Mucosa of gallbladder (tissue), 1 donor: ENCODE results near the gene SPOCK1. TPM values are rescaled to one million over a fixed set of nuclear protein-coding genes. Genes with fewer than 3 reads are reported as not detected.

Experiments used
- DNase-seq: peaks from one replicate; pipeline ENCODE4 v3.0.0-alpha.2; 2020; ENCODE audit warnings: low spot score
- total RNA-seq: library from RNA; stranded (reverse); gene quantifications from one replicate; pipeline ENCODE4 v1.2.1, GENCODE V29; 2021
- donor health status: DM: no; HTN: no; CAD: no.

The SPOCK1 gene
- total RNA-seq, 1 donor from 2014 or later = 13.6 TPM

- no peak for DNase-seq
These were observed 170.1 kb downstream of the SPOCK1 start for GRCh38 chr5:137328991-137329390.

GRCh38 chr5:137328463-137328862 is 170.7 kb downstream of the SPOCK1 start:
- no peak for DNase-seq

- DNase-seq = no peak
These were observed 173.4 kb downstream of the SPOCK1 start for GRCh38 chr5:137325721-137326120.

DNA sequence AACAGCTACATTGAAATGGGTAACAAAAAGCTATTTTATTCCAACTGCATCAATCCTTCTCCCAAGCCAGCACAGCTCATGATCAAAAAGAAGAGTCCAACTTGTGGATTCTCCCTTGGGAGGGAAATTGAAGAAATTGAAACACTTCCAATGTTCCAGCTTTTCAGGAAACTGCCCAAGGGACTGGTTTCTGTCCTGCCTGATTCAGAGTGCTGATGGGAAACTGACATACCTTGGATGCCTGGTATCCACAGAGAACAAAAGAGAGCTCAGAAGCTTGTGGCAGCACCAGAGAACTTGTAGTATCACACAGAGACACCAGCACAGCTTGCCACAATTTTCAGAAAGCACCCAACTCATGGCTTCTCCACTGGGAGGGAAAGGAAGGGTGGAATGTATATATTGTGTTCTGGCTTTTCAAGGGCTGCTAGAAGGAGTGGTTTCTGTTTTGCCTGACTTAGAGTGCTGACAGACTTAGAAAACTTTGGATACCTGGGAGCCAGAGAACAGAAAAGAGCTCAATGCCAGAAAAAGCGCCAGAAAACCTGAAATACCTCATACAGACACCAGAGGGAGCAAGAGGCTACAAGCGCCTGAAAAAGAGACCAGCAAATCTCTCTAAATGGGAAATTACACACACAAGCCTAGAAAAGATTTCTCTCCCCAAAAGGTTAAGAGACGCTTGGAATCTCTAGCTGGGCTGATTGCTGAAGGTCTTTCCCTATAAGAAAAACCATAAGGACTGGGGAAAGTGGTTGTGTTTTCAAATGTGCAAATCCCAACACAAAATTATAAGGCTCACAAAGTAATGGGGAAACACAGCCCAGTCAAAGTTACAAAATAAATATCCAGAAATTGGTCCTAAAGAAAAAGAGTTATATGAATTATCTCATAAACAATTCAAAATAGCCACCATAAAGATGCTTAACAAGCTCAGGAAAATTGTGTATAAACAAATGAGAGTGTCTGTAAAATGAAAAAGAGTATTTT is 178.8 kb downstream of the SPOCK1 start:
- peak; percentile 57 for DNase-seq

- DNase-seq = no peak
These were observed 181.1 kb downstream of the SPOCK1 start for GRCh38 chr5:137318027-137318426.

GRCh38 chr5:137316346-137316736 is 182.8 kb downstream of the SPOCK1 start:
- no peak for DNase-seq

GRCh38 chr5:137315534-137316345 is 183.4 kb downstream of the SPOCK1 start:
- DNase-seq = no peak

DNA sequence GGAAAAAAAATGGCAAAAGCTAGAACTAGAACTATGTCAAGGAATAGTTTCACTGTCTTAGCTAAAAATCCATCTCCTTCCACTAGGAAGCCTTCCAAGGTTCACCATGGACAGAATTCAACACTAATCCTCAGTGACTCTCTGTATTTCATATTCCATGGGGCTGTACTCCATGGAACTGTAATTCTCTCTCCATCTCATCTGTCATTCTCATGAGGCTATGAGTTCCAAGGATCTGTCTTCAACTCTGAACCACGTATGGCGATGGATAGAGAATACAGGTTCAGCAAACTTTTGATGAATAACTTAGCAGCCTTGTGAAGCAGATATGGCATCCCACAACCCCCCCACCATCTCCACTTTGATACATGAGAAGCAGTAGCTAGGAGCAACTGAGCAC is 184.0 kb downstream of the SPOCK1 start:
- no peak for DNase-seq

DNA sequence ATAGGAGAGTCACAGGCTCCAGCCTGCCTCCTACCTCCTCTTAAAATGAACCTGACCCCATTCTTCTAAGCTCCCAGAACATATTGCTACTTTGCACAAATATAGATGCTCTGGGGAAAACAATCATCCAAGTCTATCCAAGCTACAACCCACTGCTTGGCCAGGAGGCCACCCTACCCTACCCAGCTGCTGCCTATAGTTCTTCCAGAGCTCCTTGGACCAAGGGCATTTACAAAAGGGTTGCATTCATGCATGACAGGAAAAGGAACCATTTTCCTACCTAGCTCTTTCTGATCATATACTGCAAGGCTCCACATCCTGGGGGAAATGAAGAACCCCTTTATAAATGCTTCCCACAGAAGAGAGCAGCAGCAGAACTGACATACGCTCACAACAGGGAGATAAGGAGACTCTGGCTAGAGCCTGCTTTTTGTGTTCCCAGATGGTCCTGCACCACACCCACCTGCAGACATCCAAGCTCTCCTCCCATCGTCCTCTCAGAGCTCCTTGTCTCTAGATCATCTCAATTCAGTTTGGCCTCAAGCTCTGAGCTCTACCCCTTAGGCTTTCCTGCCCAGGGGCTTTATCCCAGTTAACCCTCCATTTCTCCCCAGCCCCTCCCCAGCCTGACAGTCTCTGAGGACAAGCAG is 185.5 kb downstream of the SPOCK1 start:
- DNase-seq = no peak

DNA sequence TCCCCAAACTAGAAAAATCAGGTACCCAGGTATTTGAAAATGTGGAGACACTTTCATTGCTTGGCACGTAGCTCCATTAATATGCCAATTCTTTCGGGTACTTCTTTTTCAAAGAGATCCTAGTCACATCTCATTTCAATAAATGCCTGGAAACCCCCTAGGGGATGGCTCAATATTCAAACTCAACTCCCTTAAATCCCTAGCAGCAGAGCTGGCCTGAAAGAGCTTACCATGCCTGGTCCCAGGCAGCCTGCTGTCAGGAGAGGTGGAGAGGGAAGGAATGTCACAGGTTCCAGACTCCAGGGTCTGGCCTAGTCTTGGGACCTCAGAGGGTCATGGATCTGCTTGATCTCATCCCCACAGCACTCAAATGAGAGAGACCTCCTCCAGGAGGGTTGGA is 187.1 kb downstream of the SPOCK1 start:
- DNase-seq = no peak

- no peak for DNase-seq
These were observed 188.9 kb downstream of the SPOCK1 start for GRCh38 chr5:137310051-137310730.

GRCh38 chr5:137309290-137309689 is 189.8 kb downstream of the SPOCK1 start:
- DNase-seq = no peak

DNA sequence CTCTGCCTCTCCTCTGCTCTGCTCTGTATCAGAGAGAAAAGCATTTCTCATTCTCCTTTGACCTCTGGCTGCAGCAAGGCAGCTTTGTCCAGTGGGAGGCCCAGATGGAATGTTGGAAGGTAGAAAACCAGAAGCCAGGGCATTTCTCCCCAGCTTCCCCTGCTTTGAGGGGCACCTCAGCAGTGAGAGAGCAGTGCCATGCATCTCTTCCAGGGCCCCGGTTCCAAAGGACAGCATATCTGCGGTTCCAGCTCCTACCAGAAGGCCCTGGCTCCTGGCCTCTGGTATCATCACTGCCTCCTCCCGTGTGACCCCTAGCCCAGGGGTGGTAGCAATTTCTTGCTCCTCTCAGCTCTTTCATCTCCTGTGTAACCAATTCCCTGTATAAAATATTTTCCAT is 190.8 kb downstream of the SPOCK1 start:
- no peak for DNase-seq

DNA sequence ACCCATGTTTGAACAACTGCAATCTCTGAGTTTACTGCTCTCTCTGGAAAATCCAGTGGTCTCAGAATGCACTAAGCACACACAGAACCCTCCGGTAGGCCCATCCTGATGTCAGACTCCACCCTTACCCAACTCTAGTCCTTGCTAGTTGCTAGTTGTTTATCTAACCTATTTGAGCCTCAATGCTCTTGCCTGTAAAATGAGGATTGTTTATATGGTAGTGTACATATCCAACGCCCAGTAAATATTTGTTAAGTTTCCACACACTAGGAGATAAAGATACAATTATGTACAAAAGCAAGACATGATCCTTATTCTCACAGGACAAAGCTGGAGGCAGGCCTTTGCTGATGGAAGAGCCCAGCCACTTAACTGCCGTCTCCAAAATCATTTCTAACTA is 192.2 kb downstream of the SPOCK1 start:
- no peak for DNase-seq

DNA sequence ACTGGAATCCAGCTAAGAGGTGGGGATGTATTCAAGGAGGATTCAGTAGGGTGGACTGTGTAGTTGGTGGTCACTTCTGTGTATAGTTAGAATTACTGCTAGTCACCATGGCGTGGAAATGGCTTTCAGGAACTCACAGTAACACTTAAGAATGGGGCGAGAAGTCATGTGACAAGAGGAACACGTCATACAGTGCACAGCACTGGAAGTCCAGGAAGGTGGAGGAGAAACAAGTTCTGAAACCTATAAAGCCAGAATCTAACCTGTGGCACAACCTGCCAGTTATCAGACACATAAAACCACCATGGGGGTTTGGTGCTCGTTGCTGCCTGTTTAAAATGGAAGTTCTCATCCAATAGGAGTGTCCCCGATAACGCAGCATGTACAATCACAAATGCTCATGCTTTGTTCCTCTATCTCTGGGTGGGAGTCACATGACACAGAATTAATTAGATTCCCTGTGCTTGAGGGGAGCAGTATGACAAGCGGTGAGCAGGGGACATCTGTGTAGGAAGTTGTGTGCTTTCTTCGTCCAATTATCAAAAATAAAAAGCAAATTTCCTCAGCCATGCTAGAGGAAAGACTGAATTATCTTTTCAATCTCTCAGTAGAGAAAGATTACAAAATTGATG is 193.0 kb downstream of the SPOCK1 start:
- no peak for DNase-seq

- DNase-seq = peak; percentile 51
These were observed 194.8 kb downstream of the SPOCK1 start for GRCh38 chr5:137304226-137304874.

- DNase-seq = no peak
These were observed 195.6 kb downstream of the SPOCK1 start for GRCh38 chr5:137303509-137303908.

- no peak for DNase-seq
These were observed 198.5 kb downstream of the SPOCK1 start for GRCh38 chr5:137300411-137301240.

DNA sequence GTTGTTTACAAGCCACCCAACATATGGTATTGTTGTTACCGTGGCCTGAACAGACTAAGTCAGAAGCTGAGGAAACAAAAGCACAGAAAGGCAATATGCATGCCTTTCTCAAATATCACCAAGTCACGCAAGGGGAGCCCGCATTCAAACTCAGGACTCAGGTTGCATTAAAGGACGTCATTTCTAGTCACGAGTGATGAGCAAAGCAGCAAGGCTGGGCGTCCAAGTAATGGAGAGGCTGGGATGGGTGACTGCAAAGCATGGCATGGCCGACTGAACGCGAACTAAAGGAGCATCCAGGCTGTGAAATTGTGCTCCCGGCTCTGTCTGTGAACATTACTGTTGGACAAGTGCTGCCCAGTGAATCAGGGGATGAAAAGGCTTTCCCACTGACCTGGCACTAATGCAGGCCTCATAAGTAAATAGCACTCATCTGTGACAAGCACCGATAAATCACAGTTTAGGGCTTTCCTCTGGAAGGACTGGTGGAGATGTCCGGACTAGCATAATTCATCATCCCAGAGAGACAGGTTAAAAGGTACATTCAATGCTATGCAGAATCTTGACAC is 202.8 kb downstream of the SPOCK1 start:
- no peak for DNase-seq
